ENCODE data around the gene OR2L2. TPM values are rescaled to one million over a fixed set of nuclear protein-coding genes. Genes with fewer than 3 reads are reported as not detected.
"Not testable (repeated sequence)": the region's sequence is repeated elsewhere in the genome, so short reads cannot be mapped to it uniquely, and the experiment has no call there.

Gene OR2L2
- 1.4 TPM for total RNA-seq

- no peak for DNase-seq
Observed at GRCh38 chr1:248029770-248030169, at the start of gene OR2L2. TSS of gene OR2L2 (plus strand) at chr1:248030070. CDS start at chr1:248038268, 8,198 bp downstream.

GRCh38 chr1:247992986-247993385 lies 36.9 kb upstream of the OR2L2 start:
- no peak for DNase-seq

GRCh38 chr1:247998811-247999210 lies 31.1 kb upstream of the OR2L2 start:
- no peak for DNase-seq

GRCh38 chr1:248000169-248000568 lies 29.7 kb upstream of the OR2L2 start:
- DNase-seq = no peak

- DNase-seq = no peak
Observed at GRCh38 chr1:248007778-248008177, 22.1 kb upstream of the OR2L2 start.

- DNase-seq = no peak
Observed at GRCh38 chr1:248009681-248010080, 20.2 kb upstream of the OR2L2 start.

GRCh38 chr1:248013229-248013710 lies 16.6 kb upstream of the OR2L2 start, which contains the start of gene OR2L5:
TSS of gene OR2L5 (plus strand) at chr1:248013660. CDS start at chr1:248021948, 8,288 bp downstream.
- DNase-seq = no peak

GRCh38 chr1:248015803-248016202 lies 14.1 kb upstream of the OR2L2 start:
- DNase-seq = no peak

- no peak for DNase-seq
Observed at GRCh38 chr1:248045209-248045608, 15.3 kb downstream of the OR2L2 start.

- DNase-seq = no peak
Observed at GRCh38 chr1:248046536-248046935, 16.7 kb downstream of the OR2L2 start, which contains the start of gene OR2L3. TSS of gene OR2L3 (plus strand) at chr1:248046836. CDS start at chr1:248060682, 13,846 bp downstream.

- no peak for DNase-seq
Observed at GRCh38 chr1:248047008-248047407, 17.1 kb downstream of the OR2L2 start.

GRCh38 chr1:248054671-248055070 lies 24.8 kb downstream of the OR2L2 start:
- DNase-seq = no peak

GRCh38 chr1:248055261-248055660 lies 25.4 kb downstream of the OR2L2 start:
- no peak for DNase-seq

- no peak for DNase-seq
Observed at GRCh38 chr1:248065071-248065470, 35.2 kb downstream of the OR2L2 start.

- DNase-seq = no peak
Observed at GRCh38 chr1:248065604-248066003, 35.7 kb downstream of the OR2L2 start.

- DNase-seq = not testable (repeated sequence)
Observed at GRCh38 chr1:248083864-248084263, 54.0 kb downstream of the OR2L2 start.

Small RNAs within 50 kb of the gene (small RNA-seq; reads per million reads assigned to genes)
- gene RF00019 = not detected

Other genes with a start within 250 kb of the OR2L2 start
- not detected for gene OR14A16, start 206.0 kb upstream of the OR2L2 start, total RNA-seq
- not detected for gene OR11L1, start 188.2 kb upstream of the OR2L2 start, total RNA-seq
- 3.1 TPM for gene TRIM58, start 172.9 kb upstream of the OR2L2 start, total RNA-seq
- gene OR2W3, start 134.5 kb upstream of the OR2L2 start, total RNA-seq = 1.6 TPM
- gene OR2T8, start 109.8 kb upstream of the OR2L2 start, total RNA-seq = not detected
- 0.16 TPM for gene OR2AJ1, start 105.2 kb upstream of the OR2L2 start, total RNA-seq
- 2.8 TPM for gene OR2L8, start 81.2 kb upstream of the OR2L2 start, total RNA-seq
- gene OR2AK2, start 64.8 kb upstream of the OR2L2 start, total RNA-seq = 0.78 TPM
- 0.62 TPM for gene OR2L5, start 16.4 kb upstream of the OR2L2 start, total RNA-seq
- gene OR2L3, start 16.8 kb downstream of the OR2L2 start, total RNA-seq = 1.2 TPM
- 3.4 TPM for gene OR2L13, start 65.1 kb downstream of the OR2L2 start, total RNA-seq
- gene OR2M5, start 115.1 kb downstream of the OR2L2 start, total RNA-seq = not detected
- gene OR2M2, start 144.8 kb downstream of the OR2L2 start, total RNA-seq = not detected
- gene OR2M3, start 167.2 kb downstream of the OR2L2 start, total RNA-seq = 0.16 TPM
- 0.31 TPM for gene OR2M4, start 201.3 kb downstream of the OR2L2 start, total RNA-seq
- not detected for gene OR2T33, start 247.9 kb downstream of the OR2L2 start, total RNA-seq

Data from occipital lobe (tissue), 3 donors.